Endothelial cell of umbilical vein (primary cell): Measurements from ENCODE around the gene ESYT3. TPM values are rescaled to one million over a fixed set of nuclear protein-coding genes. Genes with fewer than 3 reads are reported as not detected.

ENCODE experiments used
- BruUV-seq: library from RNA; stranded (reverse); fragments of 400-500 nt; replicated peaks from 2 replicates; lab custom pipeline; 2021; lab: Mats Ljungman, UMichigan
- CTCF ChIA-PET: fragments of 300-600, 350-600 bp; sonication (Branson Sonifier 250); formaldehyde crosslinking; loops from one replicate; lab custom pipeline; 2021; ENCODE audit warnings: antibody characterized with exemption, inconsistent platforms; lab: Charles Lee
- POLR2A ChIA-PET: fragments of 300-600, 350-600 bp; sonication (Branson Sonifier 250); formaldehyde crosslinking; loops from one replicate; lab custom pipeline; 2021; ENCODE audit warnings: antibody characterized with exemption, inconsistent platforms; lab: Charles Lee
- DNase-seq: peaks from one replicate; pipeline ENCODE4 v3.0.0-alpha.2; 2011; ENCODE audit warnings: low read depth, low spot score
- FAIRE-seq: peaks from 2 replicates; lab custom pipeline; 2011; peaks lifted over from hg19 to GRCh38; lab: Jason Lieb, UNC
- H2AFZ ChIP-seq: 2 replicates; pipeline ENCODE4 v1.6.0; 2012; ENCODE audit warnings: low read depth, low read length, control low read depth, inconsistent platforms
- H3K27ac ChIP-seq: 2 replicates; pipeline ENCODE4 v1.5.1; 2011; ENCODE audit warnings: low read depth, mild to moderate bottlenecking, control low read depth, low read length, moderate library complexity; ENCODE audit not compliant: insufficient read depth
- H3K27me3 ChIP-seq, 2 experiments: 2 replicates each; pipeline versions ENCODE4 v1.6.0 to v1.6.1; 2011; ENCODE audit warnings: low read length in 2 of 2, mixed read lengths in 1 of 2; ENCODE audit not compliant: control insufficient read depth in 2 of 2, insufficient read depth in 2 of 2
- H3K36me3 ChIP-seq, 2 experiments: 2 replicates in 1 of 2; 3 replicates in 1 of 2; pipeline ENCODE4 v1.5.1; 2011; ENCODE audit warnings: low read length in 2 of 2, mild to moderate bottlenecking in 1 of 2, moderate library complexity in 1 of 2; ENCODE audit not compliant: control insufficient read depth in 2 of 2, insufficient read depth in 2 of 2; ENCODE audit errors: extremely low read depth in 1 of 2
- H3K4me1 ChIP-seq: 3 replicates; pipeline ENCODE4 v1.5.1; 2011; ENCODE audit warnings: mild to moderate bottlenecking, low read length; ENCODE audit not compliant: control insufficient read depth, insufficient read depth; ENCODE audit errors: extremely low read depth
- H3K4me2 ChIP-seq: 2 replicates; pipeline ENCODE4 v1.6.1; 2011; ENCODE audit warnings: low read length, control low read depth, mixed read lengths; ENCODE audit not compliant: insufficient read depth
- H3K4me3 ChIP-seq, 3 experiments: fragments of 200-600 bp in 1 of 3; sonication (generic), shearing (Covaris generic) in 1 of 3; replicated peaks in 1 of 3; 2 replicates each; pipeline ENCODE4 v1.5.1; 2011 to 2016; ENCODE audit warnings: control low read depth in 3 of 3, low read length in 3 of 3, mild to moderate bottlenecking in 2 of 3, inconsistent platforms in 1 of 3, low read depth in 1 of 3, moderate library complexity in 1 of 3; ENCODE audit not compliant: insufficient read depth in 1 of 3
- H3K79me2 ChIP-seq: 2 replicates; pipeline ENCODE4 v1.6.0; 2012; ENCODE audit warnings: low read length, inconsistent platforms; ENCODE audit not compliant: control insufficient read depth, insufficient read depth
- H3K9ac ChIP-seq: replicated peaks from 2 replicates; pipeline ENCODE3; 2011; ENCODE audit warnings: low read length, control low read depth; ENCODE audit not compliant: insufficient read depth; ENCODE audit errors: extremely low read depth
- H3K9me1 ChIP-seq: replicated peaks from 3 replicates; pipeline ENCODE4 v1.6.0; 2011; ENCODE audit warnings: mild to moderate bottlenecking, low read length; ENCODE audit not compliant: control insufficient read depth, insufficient read depth; ENCODE audit errors: extremely low read depth
- H3K9me3 ChIP-seq: replicated peaks from 2 replicates; pipeline ENCODE4 v1.5.1; 2012; ENCODE audit warnings: low read length, inconsistent platforms; ENCODE audit not compliant: control insufficient read depth, insufficient read depth
- H4K20me1 ChIP-seq: replicated peaks from 2 replicates; pipeline ENCODE3; 2011; ENCODE audit warnings: mild to moderate bottlenecking, low read length; ENCODE audit not compliant: control insufficient read depth, insufficient read depth; ENCODE audit errors: extremely low read depth
- EZH2 ChIP-seq: IDR thresholded peaks from 2 replicates; pipeline ENCODE4 v1.6.1; 2012; ENCODE audit warnings: borderline replicate concordance, low read depth, mild to moderate bottlenecking, moderate library complexity, low read length, inconsistent platforms; ENCODE audit not compliant: severe bottlenecking
- FOS ChIP-seq: IDR thresholded peaks from 2 replicates; pipeline ENCODE4 v1.6.1; 2011; ENCODE audit warnings: mild to moderate bottlenecking, low read length, moderate library complexity, borderline replicate concordance; ENCODE audit not compliant: insufficient read depth
- GATA2 ChIP-seq: IDR thresholded peaks from 2 replicates; pipeline ENCODE4 v1.7.0; 2011; ENCODE audit warnings: low read depth, mild to moderate bottlenecking, moderate library complexity, mixed read lengths, low read length; ENCODE audit not compliant: insufficient read length, insufficient read depth
- JUN ChIP-seq: IDR thresholded peaks from 2 replicates; pipeline ENCODE4 v1.6.1; 2011; ENCODE audit warnings: borderline replicate concordance, low read depth; ENCODE audit not compliant: insufficient read length, insufficient read depth
- MYC ChIP-seq: IDR thresholded peaks from one replicate; pipeline ENCODE4 v1.6.1; 2011; ENCODE audit warnings: mild to moderate bottlenecking, low read depth, low read length
- POLR2A ChIP-seq: IDR thresholded peaks from 2 replicates; pipeline ENCODE4 v1.6.1; 2012; ENCODE audit warnings: low read depth, mild to moderate bottlenecking, control low read depth, low read length
- POLR2AphosphoS5 ChIP-seq: IDR thresholded peaks from 2 replicates; pipeline ENCODE4 v1.6.1; 2012; ENCODE audit warnings: low read depth, mild to moderate bottlenecking, control low read depth, low read length, moderate library complexity; ENCODE audit not compliant: insufficient read depth
- dilution Hi-C: fragments of 300-500 bp; cut with MboI; formaldehyde crosslinking; loops from one replicate; pipeline ENCODE4 v1.15.0; 2019; ENCODE audit warnings: low sequenced_read_pairs; ENCODE audit not compliant: extremely low pct_ligation_motif_present
- intact Hi-C: fragments of 100-400 bp; cut with micrococcal nuclease; formaldehyde crosslinking; loops from one replicate; pipeline ENCODE4 v1.10.0; 2022
- polyA plus RNA-seq, 4 experiments: library from polyadenylated mRNA; depleted of rRNA in 3 of 4; stranded (reverse) in 3 of 4; unstranded in 1 of 4; fragments of >200 nt; gene quantifications; 2 replicates each; pipeline versions ENCODE4 v1.2.1 to v1.2.3, GENCODE V29; 2011 to 2012; ENCODE audit warnings: missing spikeins in 1 of 4
- total RNA-seq: library from RNA; stranded (reverse); gene quantifications from 2 replicates; pipeline ENCODE4 v1.2.3, GENCODE V29; 2021
- TF ChIP-seq, protein P1 (sequence below), 2 donors: IDR thresholded peaks; 1 replicate in 1 of 2; 2 replicates in 1 of 2; pipeline ENCODE4 v1.5.1; 2011; ENCODE audit warnings: low read length in 2 of 2, mild to moderate bottlenecking in 2 of 2, moderate library complexity in 2 of 2, control low read depth in 1 of 2, inconsistent platforms in 1 of 2, low read depth in 1 of 2; ENCODE audit not compliant: insufficient read depth in 1 of 2; ENCODE audit errors: extremely low read depth in 1 of 2
- TF ChIP-seq, protein P2 (sequence below): IDR thresholded peaks from 2 replicates; pipeline ENCODE4 v1.6.1; 2011; ENCODE audit not compliant: insufficient read depth, insufficient read length

ESYT3 gene
- total and polyA plus RNA-seq, 2 donors (not counting 3 experiments of a cell fraction or from before 2014, with no cell fraction given), result not detected

DNA sequence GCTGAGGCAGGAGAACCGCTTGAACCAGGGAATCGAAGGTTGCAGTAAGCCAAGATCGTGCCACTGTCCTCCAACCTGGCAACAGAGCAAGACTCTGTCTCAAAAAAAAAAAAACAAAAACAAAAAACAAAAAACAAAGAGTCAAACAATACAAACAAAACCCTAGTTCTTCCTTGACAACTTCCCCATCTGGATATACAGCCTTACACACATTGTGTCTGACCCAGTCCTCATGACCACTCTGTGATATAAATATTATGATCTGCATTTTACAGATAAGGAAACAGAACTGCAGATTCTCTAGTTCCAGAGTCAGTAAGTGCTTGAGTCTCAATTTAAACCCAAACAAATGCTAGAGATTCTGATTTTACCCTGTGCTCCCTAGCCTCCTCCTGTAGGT lies 4.8 kb upstream of the ESYT3 start:
- Histone ChIP-seq H3K4me2 (no peak overlapping the region), H3K79me2 (no peaks in the 10 kb centered on the region), H3K36me3 (no peaks in the 10 kb centered on the region), H3K9ac (no peak overlapping the region), H3K27me3 (peaks cover 18 to 22% of the 10 kb centered on the region in 2 experiments), H3K4me3 (no peak overlapping the region), H3K9me1 (no peaks in the 10 kb centered on the region), H3K27ac (no peak overlapping the region), H4K20me1 (no peaks in the 10 kb centered on the region), H2AFZ (no peak overlapping the region), H3K9me3 (no peaks in the 10 kb centered on the region), H3K4me1 (peaks cover 10% of the 10 kb centered on the region)
- FAIRE-seq (no peak), DNase-seq (no peak)
- no TSS peak for BruUV-seq
- POLR2A ChIA-PET, result no interaction called here
- intact Hi-C loops, result no loop called here
- dilution Hi-C loops, result no loop called here
- TF ChIP-seq, protein P1, sequence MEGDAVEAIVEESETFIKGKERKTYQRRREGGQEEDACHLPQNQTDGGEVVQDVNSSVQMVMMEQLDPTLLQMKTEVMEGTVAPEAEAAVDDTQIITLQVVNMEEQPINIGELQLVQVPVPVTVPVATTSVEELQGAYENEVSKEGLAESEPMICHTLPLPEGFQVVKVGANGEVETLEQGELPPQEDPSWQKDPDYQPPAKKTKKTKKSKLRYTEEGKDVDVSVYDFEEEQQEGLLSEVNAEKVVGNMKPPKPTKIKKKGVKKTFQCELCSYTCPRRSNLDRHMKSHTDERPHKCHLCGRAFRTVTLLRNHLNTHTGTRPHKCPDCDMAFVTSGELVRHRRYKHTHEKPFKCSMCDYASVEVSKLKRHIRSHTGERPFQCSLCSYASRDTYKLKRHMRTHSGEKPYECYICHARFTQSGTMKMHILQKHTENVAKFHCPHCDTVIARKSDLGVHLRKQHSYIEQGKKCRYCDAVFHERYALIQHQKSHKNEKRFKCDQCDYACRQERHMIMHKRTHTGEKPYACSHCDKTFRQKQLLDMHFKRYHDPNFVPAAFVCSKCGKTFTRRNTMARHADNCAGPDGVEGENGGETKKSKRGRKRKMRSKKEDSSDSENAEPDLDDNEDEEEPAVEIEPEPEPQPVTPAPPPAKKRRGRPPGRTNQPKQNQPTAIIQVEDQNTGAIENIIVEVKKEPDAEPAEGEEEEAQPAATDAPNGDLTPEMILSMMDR (IDR thresholded peaks at IDR 0.05; ENCODE audit: extremely low read depth in 1 of 2, insufficient read depth in 1 of 2, low read depth in 1 of 2, low read length in 2 of 2), result no peak
- no peak for TF ChIP-seq EZH2
- CTCF ChIA-PET, result interaction anchor here (1.4 to 1.9 kb wide), 3 partner anchors 12 to 494 kb away, joined by 4 read pairs; no protein-coding TSS in a partner anchor

DNA sequence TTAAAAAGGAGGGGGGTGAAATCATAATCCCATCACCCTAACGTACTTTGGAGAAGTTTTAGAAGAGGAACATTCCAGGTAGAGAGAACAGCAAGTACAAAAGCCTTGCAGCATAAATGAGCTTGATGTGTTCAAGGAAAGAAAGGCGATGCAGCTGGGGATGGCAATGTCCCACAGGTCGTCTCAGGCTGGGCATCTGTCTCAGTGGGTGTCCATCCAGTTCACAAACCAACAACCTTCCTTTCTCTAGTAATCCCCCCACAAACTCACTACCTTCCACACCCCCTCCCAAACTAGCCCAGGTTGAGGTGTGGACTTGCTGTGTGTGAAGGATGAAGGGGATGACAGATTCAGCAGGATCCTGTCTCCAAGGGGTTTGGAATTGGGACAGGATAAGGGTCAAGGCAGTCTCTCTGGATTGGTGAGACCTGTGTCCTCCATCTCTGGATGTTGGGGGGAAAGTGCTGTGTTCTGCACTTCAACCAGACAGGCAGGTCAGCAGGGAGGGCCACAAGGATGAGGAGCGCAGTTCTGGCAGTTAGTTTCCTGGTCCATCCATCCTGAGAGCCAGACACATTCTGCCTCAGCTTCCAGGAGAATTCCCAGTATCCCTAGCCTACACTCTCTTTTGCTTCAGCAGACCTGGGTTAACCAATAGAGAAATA lies 1.7 kb upstream of the ESYT3 start:
- TF ChIP-seq GATA2, result no peak
- TF ChIP-seq POLR2A, result no peak
- no peak for TF ChIP-seq EZH2
- no peak for TF ChIP-seq JUN
- TF ChIP-seq, protein P1 (IDR thresholded peaks at IDR 0.05; ENCODE audit: extremely low read depth in 1 of 2, insufficient read depth in 1 of 2, low read depth in 1 of 2, low read length in 2 of 2), result no peak
- TF ChIP-seq, protein P2, sequence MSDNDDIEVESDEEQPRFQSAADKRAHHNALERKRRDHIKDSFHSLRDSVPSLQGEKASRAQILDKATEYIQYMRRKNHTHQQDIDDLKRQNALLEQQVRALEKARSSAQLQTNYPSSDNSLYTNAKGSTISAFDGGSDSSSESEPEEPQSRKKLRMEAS, result no peak
- no peak for TF ChIP-seq MYC
- TF ChIP-seq FOS, result no peak
- no peak for TF ChIP-seq POLR2AphosphoS5
- DNase-seq, result no peak
- ChIA-PET CTCF (no interaction called here), POLR2A (no interaction called here)
- peaks cover 16% of the 10 kb centered on the region for H3K4me1 ChIP-seq
- BruUV-seq, result no TSS peak
- no peak overlapping the region for H3K27ac ChIP-seq
- H4K20me1 ChIP-seq, result no peaks in the 10 kb centered on the region
- H3K79me2 ChIP-seq, result no peaks in the 10 kb centered on the region
- H3K4me3 ChIP-seq, result no peak overlapping the region
- no peak overlapping the region for H3K4me2 ChIP-seq
- dilution Hi-C loops, result no loop called here
- H3K9me1 ChIP-seq, result no peaks in the 10 kb centered on the region
- intact Hi-C loops, result no loop called here
- peaks cover 39 to 41% of the 10 kb centered on the region in 2 experiments for H3K27me3 ChIP-seq
- H3K9ac ChIP-seq, result no peak overlapping the region
- H2AFZ ChIP-seq, result no peak overlapping the region
- no peak for FAIRE-seq
- H3K9me3 ChIP-seq, result no peaks in the 10 kb centered on the region
- H3K36me3 ChIP-seq, result no peaks in the 10 kb centered on the region
